TTC549 (cell line): ENCODE data around the gene CCDC192.
"Not testable (repeated sequence)": the region's sequence is repeated elsewhere in the genome, so short reads cannot be mapped to it uniquely, and the experiment has no call there.

Source experiments
- FAIRE-seq: peaks from 2 replicates; lab custom pipeline; 2012; peaks lifted over from hg19 to GRCh38; lab: Jason Lieb, UNC

CCDC192 gene

DNA sequence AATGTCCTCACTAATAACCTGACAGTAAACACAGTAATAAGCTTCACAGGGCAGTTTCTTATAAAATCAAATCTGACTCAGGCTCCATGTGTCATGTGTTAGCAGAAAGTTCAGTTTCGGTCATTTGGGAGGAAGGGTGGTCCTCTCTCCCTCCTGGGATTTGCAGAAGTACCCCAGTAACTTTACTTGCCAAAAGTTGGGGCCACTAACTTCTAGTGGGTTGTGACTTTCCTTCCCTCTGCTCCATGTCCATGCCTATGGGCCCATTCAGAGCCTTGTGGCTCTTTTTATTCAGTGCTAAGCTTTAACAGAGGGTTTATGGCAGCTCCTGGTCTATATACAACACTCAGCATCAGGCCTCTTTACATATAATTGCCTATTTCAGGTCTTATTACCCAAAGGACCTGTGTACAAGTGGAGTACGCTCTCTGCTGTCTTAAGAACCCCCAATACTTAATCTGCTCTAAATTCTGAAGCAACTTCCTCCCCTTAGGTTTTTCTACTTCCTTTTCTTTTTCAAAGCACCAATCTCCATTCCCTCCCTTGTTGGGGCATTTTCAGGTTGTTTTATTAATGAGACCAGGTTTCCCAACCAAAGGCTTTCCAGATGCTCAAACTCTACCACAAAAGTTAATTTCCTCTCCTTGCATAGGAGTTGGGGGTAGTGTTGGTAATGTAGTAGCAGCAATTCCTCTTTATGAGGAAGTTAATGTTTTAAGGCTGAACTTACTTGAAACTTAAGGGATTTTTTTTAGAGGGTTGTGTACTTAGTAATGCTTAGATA lies 107.7 kb downstream of the CCDC192 start:
- no peak for FAIRE-seq

DNA sequence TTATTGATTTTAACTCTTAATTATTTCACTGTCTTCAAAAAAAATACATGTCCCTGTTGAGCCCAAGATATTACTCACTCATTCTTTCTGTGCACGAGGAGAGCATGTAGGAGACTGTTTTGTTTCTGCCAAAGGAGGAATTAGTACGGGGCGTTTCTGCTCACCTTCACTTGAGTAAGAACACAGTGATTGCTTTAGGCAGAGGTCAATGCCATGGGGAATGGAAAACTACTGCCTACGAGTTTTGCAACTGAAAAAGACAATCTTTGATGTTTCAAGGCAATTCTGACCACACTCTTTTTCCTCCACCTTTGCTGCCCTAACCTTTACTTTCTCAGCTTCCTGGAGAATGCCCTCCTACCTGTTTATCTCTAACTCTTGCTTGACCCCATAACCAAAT lies 109.4 kb downstream of the CCDC192 start:
- no peak for FAIRE-seq

DNA sequence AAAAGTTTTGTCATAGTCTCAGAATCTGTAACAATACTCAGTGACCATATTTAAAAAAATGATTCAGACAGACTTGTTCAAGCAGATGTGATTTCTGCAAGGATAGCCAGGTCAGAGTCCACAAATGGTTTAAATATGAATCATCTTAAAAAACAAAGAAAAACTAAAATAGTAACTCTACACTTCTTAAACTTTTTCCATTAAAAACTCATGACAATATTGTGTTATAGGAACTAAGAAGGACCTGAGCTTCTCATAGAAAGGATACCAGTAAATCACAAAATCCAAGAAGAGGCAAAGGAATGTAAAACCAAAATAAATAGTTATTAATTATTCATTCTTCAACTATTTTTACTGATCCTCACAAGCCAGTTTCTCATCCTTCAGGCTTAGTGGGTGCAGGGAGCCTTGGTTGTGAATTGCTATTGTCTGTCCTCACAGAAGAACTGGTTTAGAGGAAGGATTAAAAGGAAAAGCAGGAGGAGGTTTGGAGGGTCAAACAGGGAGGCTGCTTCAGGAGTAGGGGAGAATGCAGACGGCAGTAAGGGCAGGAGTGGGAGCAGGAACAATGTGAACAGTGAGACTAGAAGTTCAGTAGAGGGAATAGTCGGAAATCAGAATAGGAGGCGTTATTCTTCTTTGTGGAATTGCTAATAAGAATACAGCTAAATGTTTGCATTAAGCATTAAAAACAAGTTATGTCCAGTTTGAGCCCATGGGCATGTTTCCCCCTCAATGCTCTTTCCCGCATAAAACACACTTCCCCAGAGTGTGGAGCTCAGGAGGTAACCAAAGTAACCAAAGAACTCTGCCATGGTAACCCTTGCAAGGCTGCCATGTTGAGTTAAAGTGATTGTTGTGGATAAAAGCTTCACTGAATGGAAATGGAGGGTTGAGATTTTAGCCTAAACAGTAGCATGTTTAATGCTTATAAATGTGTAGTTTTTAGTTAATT lies 110.7 kb downstream of the CCDC192 start:
- no peak for FAIRE-seq

DNA sequence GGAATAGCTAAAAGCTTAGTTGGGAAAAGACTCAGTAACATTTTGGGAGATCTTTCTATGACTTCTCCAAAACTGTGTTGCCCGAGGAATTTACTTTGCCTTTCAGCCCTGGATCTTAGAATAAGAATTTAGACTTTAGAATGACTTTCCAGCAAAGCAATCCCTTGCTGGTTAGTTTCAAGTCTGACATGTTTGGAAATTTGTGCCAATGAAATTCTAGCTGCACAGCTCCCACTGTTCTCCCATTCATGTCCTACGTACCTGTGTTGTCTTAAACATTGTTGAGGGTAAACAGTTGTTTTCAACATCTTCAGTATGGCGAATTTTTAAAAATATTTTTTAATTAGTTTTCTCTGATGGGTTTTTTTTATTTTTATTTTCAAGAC lies 111.4 kb downstream of the CCDC192 start:
- no peak for FAIRE-seq

DNA sequence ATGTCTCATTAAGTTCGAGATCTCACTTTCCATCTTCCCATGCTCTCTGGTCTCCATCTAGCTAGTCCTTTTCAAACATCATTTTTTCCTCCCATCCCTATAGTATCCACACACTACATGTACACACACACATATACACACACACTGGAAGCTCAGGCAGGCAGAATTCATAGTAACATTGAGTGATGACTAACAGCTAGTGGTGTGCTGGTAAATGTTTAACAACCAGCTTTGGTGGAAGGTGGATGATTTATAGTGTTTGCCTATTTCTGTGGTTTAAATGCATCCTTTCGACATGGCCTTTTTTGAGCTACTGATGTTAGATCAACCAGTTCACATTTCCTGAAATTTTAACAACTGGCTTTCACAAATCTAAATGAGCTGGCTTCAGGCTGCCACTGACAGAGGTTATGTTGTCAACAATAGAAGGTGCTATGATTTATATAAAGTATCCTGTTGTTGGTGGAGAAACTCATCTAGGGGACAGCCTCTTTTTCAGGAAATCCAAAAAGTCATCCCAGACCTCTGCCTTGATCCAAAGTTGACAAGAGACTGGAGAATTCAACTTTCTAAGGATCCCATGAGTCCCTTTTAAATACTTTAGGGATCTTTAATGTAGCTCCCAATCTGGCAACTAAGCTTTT lies 117.8 kb downstream of the CCDC192 start:
- no peak for FAIRE-seq

DNA sequence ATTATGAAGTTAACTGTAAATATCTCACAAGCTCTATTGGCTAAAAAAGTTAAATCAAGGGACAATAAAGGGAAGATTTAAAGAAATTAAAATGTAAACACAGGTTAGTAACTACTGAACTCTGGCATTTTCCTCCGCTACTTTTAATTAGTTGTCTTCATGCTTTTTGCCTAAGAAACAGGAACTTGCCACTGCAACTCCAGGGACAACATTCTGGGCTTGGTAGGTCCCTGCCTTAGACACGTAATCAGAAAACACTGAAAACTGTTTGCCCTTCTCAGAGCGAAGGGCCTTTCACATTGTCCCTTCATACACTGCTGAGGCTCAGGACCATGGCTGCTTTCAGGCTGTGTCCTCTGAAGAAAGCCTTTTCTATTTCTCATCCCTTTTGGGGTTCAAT lies 118.7 kb downstream of the CCDC192 start:
- FAIRE-seq: no peak

DNA sequence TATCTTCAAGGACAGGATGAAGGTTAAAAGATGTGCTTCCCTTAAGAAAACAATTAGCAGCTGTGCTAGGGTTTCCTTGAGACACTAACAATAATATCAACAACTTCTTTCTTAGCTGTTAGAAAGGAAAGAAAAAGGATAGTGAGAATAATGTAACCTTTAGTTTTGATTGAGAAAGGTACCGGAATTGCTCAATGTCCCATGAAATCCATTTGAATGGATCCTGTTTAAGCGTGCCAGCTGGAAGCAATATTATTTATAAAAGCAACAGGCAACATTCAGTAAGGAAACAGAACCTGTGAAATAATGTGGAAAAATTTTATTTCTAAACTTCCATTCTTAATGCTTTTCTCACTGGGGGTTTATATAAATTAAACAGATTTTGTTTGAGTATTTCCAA lies 120.9 kb downstream of the CCDC192 start:
- no peak for FAIRE-seq

DNA sequence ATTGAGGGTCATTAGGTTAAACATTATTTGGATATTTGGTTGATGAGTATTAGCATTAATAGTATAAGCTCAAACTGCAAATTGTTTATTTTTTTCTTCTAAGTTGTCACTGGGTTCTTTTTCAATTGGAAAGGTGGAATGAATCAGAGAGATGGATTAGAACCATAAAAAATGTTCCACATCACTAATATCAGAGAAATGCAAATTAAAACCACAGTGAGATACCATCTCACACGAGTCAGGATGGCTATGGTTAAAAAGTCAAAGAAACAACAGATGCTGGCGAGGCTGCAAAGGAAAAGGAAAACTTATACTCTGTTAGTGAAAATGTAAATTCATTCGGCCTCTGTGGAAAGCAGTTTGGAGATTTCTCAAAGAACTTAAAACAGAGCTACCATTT lies 122.8 kb downstream of the CCDC192 start:
- no peak for FAIRE-seq

DNA sequence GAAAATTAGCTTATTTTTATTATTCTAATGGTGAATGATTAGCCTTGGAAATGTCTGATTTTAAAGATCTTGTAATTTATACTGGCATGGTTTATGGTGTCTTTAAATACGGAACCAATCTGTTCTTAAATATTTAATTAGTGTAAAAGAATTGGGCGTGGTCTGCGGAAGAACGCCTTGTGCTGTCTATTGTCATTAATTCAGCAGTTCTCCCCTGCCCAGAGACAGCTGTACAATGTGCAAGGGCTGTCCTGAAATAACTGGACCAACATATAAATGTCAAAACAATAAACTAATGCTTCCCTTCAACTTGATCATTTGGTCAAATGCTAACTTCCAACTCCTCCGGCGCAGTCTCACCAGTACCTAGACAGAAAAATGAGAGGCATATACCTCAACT lies 124.3 kb downstream of the CCDC192 start:
- no peak for FAIRE-seq

DNA sequence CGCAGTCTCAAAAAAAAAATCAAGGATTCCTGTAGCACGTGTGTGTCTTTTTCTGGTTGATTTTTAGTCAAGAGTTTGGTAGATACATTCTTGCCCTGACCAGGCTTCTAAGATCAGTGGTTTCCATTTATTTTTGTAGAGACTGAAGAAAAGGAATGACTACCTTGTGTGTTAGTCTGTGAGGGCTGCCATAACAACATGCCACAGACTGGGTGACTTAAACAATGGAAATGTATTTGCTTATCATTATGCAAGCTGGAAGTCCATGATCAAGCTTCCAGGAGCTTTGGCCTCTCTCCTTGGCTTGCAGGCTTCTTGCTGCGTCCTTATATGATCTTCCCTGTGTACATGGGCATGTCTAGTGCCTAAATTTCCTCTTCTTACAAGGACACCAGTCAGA lies 127.0 kb downstream of the CCDC192 start:
- no peak for FAIRE-seq

DNA sequence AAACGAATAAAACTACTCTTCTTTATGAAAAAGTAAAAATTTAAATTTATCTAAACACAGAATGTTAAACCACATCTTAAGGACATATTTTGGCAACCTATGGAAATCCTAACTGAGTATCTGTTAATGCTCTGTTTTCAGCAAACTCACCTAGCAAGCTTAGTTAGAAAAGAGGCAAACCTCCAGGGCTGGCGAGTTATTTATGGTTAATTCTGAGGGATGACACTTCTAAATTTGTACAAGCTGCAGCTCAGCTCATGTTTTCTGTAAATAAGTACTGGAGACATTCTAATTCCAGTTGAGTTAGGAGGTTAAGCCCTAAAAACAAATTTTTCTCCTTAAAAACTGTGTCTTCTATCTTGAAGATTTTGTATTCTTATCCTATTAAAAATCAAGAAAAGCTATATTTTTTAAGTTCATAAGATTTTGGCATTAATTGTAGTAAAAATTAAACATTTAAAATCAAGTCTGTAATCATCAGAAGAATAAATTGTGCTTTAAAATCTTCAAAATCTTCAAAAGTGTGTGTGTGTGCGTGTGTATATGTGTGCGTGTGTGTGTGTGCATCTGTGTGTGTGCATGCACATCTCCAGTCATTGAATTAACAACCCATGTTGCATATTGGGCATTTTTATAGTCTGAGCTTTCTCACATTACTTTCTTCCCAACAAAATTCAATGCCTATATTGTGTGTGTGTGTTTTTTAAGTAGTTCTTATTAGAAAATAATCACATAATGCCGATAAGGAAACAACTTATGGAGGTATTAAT lies 127.8 kb downstream of the CCDC192 start:
- no peak for FAIRE-seq

DNA sequence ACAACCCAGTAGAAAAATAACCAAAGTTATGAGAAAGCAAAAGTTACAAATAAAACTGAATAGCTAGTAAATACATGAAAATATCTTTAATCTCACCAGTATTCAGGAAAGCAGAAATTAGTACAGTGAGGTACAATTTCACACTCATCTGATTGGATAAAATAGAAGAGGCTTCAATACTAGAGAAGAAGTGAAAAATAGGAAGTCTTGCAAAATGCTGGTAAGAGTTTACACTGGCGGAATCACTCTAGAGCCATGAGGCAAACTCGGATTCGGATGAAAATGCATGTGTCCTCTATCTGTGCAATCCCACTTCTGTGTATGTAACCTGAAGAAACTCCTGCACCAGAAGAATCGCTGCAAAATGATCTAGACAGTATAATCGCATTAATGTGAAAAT lies 128.9 kb downstream of the CCDC192 start:
- FAIRE-seq: no peak

DNA sequence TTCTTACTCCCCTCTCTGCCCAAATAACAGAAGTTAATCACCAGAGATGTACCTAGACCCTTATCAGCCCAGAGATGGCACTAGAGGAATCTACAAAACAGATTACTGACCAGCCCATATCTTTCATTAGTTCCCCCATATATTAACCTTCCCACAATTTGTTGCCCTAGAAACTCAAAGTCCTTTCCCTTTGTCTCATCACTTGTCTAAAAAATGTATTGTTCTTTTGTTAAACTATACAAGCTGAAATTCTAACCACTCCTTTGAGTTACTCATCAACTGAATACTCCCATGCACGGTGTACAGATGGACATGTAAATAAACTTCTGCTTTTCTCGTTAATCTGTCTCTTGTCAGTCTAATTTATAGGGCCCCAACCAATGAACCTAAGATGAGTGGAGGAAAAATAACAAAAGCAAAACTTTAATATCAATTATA lies 130.9 kb downstream of the CCDC192 start:
- no peak for FAIRE-seq

DNA sequence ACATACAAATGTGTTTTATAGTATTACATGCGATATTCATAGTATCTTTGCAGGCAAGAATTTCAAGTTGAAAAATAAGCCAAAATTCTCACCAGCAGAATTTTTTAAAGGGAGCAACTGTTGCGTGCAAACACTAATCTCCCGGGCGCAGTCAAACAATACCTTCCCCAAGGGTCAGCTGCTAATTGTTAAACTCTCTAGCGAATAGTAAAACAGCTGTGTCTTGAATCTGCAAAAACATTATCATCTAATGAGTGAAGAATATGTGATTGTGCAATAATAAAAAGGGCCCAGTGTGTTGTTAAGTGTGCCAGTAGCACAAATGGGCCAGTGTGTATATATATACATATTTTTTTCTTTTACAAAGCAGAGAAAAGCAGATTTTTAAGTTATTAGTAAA lies 131.4 kb downstream of the CCDC192 start:
- no peak for FAIRE-seq

DNA sequence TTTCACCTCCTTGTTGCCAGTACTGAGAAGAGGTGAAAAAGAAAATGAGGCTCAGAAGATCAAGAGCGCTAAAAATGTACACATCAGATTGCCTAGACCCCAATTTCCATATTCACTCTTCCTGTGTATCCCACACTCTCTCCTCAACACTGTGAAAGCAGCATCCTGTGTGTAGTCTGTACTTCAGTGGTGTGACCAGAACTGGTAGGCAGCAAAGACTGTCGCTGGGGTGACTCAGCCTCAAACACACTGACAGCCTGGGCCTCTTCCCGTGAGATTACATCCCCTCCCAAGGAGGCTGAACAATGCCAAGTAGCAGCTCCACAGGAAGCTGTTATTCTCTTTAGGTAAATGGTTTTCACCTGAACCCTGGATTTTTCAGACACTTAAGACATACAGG lies 135.5 kb downstream of the CCDC192 start:
- FAIRE-seq: no peak

DNA sequence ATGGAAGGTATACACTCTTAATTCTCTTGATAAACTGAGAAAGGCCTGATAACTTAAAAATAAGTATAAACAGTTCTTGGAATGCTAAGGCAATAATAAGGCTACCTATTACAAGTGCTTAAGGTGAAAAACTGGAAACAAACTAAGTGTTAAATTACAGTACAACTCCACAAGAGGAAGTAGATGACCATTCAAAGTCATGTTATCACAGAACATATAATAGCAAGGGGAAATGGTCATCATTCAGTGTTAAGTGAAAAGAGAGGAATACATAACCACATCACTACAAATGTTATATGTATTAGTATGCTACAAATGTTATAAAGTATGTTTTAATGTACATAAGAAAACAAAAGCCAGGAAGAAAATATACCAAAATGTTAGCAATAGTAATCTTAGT lies 135.9 kb downstream of the CCDC192 start:
- FAIRE-seq: no peak

DNA sequence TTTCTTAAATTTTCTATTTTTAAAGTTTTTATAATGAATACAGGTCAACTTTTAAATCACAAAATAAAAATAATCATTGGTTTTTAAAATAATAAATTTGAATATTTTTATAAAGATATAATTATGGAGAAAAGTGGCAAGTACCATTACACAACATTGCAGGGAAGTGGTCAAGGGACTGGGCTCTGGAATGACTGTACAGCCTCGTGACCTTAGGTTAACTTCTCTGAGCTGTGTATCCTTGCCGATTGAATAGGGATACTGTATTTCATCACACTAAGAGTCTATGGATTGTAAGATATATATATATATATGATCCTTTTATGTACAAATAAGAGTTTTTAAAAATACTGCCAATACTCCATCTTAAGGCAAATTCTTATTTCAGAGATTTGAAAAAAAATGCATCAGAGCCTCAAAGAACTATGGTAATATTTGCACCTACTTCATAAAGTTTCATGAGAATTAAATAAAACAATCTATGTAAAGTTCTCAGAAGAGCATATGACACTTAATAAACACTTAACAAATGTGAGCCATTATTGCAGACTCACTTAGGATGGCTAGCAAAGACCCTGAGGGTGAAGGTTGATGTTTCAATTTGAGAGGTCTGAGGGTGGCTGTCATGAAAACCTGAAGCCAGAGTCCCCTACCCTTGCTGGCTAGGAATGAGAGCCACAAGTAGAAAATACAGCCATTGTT lies 136.5 kb downstream of the CCDC192 start:
- no peak for FAIRE-seq

DNA sequence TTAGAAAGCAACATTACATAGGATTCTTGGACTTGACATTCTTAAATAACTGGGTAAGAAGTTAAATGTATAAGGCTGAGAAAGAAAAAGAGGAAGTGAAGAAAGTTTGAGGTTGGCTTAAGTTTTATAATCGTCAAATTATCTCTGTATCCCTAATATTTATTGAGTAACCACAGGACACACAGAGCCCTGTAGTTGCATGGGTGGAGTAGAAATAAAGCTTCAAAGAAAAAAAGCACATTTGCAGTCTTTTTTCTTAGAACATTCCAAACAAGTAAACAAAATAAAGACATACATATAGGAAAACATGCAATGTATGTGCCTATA lies 137.0 kb downstream of the CCDC192 start:
- FAIRE-seq: no peak

DNA sequence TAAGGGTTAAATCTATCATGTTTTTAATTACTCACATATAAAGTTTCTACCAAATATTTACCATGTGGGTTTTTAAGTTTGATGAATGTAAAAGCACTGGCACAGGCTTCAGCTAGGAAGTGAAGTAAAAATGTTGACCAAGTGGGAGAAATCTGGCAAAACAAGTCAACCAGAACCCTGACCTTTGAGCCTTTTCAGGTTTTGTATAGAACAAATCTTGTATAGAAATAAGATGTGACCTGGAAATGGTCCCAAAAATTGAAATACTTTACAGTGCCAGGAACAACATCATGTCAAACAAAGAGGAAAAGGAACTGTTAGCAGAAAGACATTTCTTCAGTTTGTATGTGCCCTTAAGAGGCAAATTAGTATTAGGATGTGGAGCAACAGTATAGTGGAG lies 137.6 kb downstream of the CCDC192 start:
- FAIRE-seq: no peak

DNA sequence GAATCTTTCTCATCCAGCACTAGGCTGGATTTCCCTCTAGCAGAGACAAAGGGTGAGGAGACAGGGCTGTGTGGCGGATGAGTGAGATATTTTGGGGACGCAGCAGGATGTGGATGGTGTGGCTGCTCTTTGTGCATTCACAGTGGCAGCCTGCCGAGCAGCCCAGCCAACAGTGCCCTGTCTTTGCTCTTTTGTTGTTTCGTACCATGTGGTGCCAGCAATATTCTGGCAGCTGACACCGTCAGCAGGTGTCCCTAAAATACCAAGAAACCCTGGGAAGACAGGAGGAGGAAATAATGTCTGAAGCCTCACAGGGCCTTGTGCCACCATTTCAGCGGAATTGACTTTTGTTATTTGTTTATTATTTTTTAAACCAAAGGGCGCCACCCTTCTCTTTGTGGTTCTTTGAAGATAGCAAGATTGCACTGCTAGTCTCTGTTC lies 141.4 kb downstream of the CCDC192 start:
- FAIRE-seq: no peak

DNA sequence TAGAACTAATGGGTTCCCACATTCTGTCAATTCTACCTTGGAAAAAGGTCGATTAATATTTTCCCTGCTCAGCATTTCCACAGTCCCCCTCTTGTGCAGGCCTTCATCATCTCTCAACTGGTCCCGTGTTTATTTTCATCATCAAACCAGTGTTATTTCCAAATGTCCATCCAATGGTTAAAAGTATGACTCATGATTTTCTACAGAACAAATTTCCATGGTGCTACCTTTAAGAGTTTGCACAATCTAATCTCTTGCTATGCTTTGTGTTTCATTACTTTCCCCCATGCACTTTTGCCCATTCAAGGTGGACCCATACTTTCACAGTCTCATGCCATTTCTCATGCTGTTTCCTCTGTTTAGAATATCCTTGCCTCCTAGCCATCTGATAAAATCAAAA lies 143.7 kb downstream of the CCDC192 start:
- FAIRE-seq: no peak

DNA sequence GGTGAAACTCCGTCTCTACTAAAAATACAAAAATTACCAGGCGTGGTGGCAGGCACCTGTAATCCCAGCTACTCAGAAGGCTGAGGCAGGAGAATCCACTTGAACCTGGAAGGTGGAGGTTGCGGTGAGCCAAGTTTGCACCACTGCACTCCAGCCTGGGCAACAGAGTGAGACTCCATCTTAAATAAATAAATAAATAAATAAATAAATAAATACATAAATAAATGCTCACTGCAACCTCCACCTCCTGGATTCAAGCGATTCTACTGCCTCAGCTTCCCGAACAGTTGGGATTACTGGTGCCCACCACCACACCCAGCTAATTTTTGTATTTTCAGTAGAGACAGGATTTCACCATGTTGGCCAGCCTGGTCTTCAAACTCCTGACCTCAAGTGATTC lies 144.4 kb downstream of the CCDC192 start:
- not testable (repeated sequence) for FAIRE-seq
